ENCODE data around the gene HDAC4.

DNA sequence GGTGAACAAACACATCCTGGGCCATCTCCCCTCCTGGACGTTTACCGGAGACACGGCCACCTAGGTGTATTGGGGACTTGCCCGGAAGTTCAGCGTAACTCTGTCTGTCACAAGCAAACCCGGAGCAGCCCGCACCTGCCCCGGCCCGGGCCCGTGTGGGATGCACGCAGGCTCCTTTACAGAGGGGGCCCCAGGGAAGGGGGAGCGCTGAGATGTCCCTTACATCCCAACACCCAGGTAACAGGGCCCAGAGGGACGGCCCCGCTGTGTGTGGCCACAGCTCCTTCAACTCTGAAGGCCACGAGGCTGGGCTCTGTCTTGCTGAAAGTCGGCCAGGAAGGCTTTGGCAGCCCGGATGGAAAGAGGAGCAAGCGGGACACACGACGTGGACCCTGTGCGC lies 340.1 kb downstream of the HDAC4 start:
- TF ChIP-seq, protein P1, sequence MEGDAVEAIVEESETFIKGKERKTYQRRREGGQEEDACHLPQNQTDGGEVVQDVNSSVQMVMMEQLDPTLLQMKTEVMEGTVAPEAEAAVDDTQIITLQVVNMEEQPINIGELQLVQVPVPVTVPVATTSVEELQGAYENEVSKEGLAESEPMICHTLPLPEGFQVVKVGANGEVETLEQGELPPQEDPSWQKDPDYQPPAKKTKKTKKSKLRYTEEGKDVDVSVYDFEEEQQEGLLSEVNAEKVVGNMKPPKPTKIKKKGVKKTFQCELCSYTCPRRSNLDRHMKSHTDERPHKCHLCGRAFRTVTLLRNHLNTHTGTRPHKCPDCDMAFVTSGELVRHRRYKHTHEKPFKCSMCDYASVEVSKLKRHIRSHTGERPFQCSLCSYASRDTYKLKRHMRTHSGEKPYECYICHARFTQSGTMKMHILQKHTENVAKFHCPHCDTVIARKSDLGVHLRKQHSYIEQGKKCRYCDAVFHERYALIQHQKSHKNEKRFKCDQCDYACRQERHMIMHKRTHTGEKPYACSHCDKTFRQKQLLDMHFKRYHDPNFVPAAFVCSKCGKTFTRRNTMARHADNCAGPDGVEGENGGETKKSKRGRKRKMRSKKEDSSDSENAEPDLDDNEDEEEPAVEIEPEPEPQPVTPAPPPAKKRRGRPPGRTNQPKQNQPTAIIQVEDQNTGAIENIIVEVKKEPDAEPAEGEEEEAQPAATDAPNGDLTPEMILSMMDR (IDR thresholded peaks at IDR 0.05), result no peak
- no peak for TF ChIP-seq POLR2A (IDR thresholded peaks at IDR 0.05)
